GM23338 (cell line): Measurements from ENCODE around the gene C20orf204. TPM values are rescaled to one million over a fixed set of nuclear protein-coding genes. Genes with fewer than 3 reads are reported as not detected.

Source experiments
- ATAC-seq: fragments of 200-7000 bp; cut with Tn5 transposase; 3 replicates; pipeline ENCODE4 v1.9.1; 2020
- DNase-seq: peaks from one replicate; pipeline ENCODE4 v3.0.0-alpha.2; 2015; ENCODE audit warnings: low spot score
- H2AFZ ChIP-seq: fragments of 200-600 bp; sonication (generic); 2 replicates; pipeline ENCODE4 v1.8.0; 2016; ENCODE audit warnings: antibody characterized with exemption, mild to moderate bottlenecking, moderate library complexity
- H3F3A ChIP-seq: fragments of 200-600 bp; sonication (generic); replicated peaks from 2 replicates; pipeline ENCODE4 v1.8.0; 2017; ENCODE audit warnings: antibody characterized with exemption, mixed run types, low read depth
- H3K27ac ChIP-seq: fragments of 200-600 bp; sonication (generic); 2 replicates; pipeline ENCODE4 v1.6.1; 2016; ENCODE audit warnings: low read depth
- H3K27me3 ChIP-seq: fragments of 200-600 bp; sonication (generic); 2 replicates; pipeline ENCODE4 v1.8.0; 2016; ENCODE audit warnings: mild to moderate bottlenecking, mixed run types, moderate library complexity; ENCODE audit not compliant: insufficient read depth
- H3K36me3 ChIP-seq: fragments of 200-600 bp; sonication (generic); 2 replicates; pipeline ENCODE4 v1.8.0; 2016; ENCODE audit warnings: mild to moderate bottlenecking; ENCODE audit not compliant: insufficient read depth
- H3K4me1 ChIP-seq: fragments of 200-600 bp; sonication (generic); 2 replicates; pipeline ENCODE4 v1.8.0; 2016; ENCODE audit warnings: mild to moderate bottlenecking, moderate library complexity; ENCODE audit not compliant: insufficient read depth
- H3K4me2 ChIP-seq: fragments of 200-600 bp; sonication (generic); 2 replicates; pipeline ENCODE4 v1.7.1; 2017; ENCODE audit warnings: mixed run types
- H3K4me3 ChIP-seq: fragments of 200-600 bp; sonication (generic); 2 replicates; pipeline ENCODE4 v1.6.1; 2016; ENCODE audit warnings: mixed run types
- H3K79me2 ChIP-seq: fragments of 200-600 bp; sonication (generic); replicated peaks from 2 replicates; pipeline ENCODE4 v1.8.0; 2017; ENCODE audit warnings: mild to moderate bottlenecking; ENCODE audit not compliant: insufficient read depth
- H3K9me2 ChIP-seq: fragments of 200-600 bp; sonication (generic); 2 replicates; pipeline ENCODE4 v1.8.0; 2017; ENCODE audit not compliant: insufficient read depth
- H4K20me1 ChIP-seq: fragments of 200-600 bp; sonication (generic); replicated peaks from 2 replicates; pipeline ENCODE4 v1.8.0; 2017; ENCODE audit warnings: mild to moderate bottlenecking; ENCODE audit not compliant: insufficient read depth
- H3K27ac Mint-ChIP-seq: 2 replicates; pipeline ENCODE4 v1.8.0; 2020; ENCODE audit warnings: inconsistent platforms, mild to moderate bottlenecking, moderate library complexity, mixed read lengths
- H3K27me3 Mint-ChIP-seq: 3 replicates; pipeline ENCODE4 v1.8.0; 2022; ENCODE audit warnings: low read depth, mild to moderate bottlenecking, moderate library complexity, mixed read lengths, inconsistent platforms; ENCODE audit not compliant: insufficient read depth, poor library complexity
- H3K36me3 Mint-ChIP-seq: 3 replicates; pipeline ENCODE4 v1.8.0; 2021; ENCODE audit warnings: low read depth, mild to moderate bottlenecking, inconsistent platforms, moderate library complexity, mixed read lengths
- H3K4me1 Mint-ChIP-seq: 3 replicates; pipeline ENCODE4 v1.8.0; 2020; ENCODE audit warnings: mild to moderate bottlenecking, inconsistent platforms, mixed read lengths
- H3K4me3 Mint-ChIP-seq: 3 replicates; pipeline ENCODE4 v1.8.0; 2021; ENCODE audit warnings: moderate library complexity, mild to moderate bottlenecking, inconsistent platforms, mixed read lengths
- H3K9me3 Mint-ChIP-seq: 3 replicates; pipeline ENCODE4 v1.8.0; 2020; ENCODE audit warnings: moderate library complexity, mild to moderate bottlenecking, inconsistent platforms, mixed read lengths
- CREB1 ChIP-seq: fragments of 250-450 bp; sonication (Bioruptor Pico); IDR thresholded peaks from 2 replicates; pipeline ENCODE4 v1.5.0; 2020; ENCODE audit warnings: low read depth, mild to moderate bottlenecking, moderate library complexity
- EZH2 ChIP-seq: fragments of 200-600 bp; sonication (generic); IDR thresholded peaks from one replicate; pipeline ENCODE4 v1.8.0; 2017; ENCODE audit warnings: antibody characterized with exemption, mild to moderate bottlenecking, low read depth; ENCODE audit not compliant: unreplicated experiment
- EZH2phosphoT487 ChIP-seq: fragments of 200-600 bp; sonication (generic); IDR thresholded peaks from one replicate; pipeline ENCODE4 v1.8.1; 2018; ENCODE audit warnings: antibody characterized with exemption; ENCODE audit not compliant: unreplicated experiment
- JUNB ChIP-seq: IDR thresholded peaks from one replicate; pipeline ENCODE4 v1.6.1; 2016; ENCODE audit warnings: antibody characterized with exemption; ENCODE audit not compliant: unreplicated experiment
- NANOG ChIP-seq: IDR thresholded peaks from 2 replicates; pipeline ENCODE4 v1.6.1; 2016; ENCODE audit warnings: antibody characterized with exemption, borderline replicate concordance
- POLR2AphosphoS5 ChIP-seq: IDR thresholded peaks from 2 replicates; pipeline ENCODE4 v1.6.1; 2016; ENCODE audit warnings: antibody characterized with exemption, low read depth
- STAT1 ChIP-seq: IDR thresholded peaks from one replicate; pipeline ENCODE4 v1.6.1; 2016; ENCODE audit warnings: antibody characterized with exemption; ENCODE audit not compliant: unreplicated experiment
- ZNF114 ChIP-seq: fragments of 250-450 bp; sonication (Bioruptor Pico); IDR thresholded peaks from 2 replicates; pipeline ENCODE4 v1.5.0; 2020; ENCODE audit warnings: mild to moderate bottlenecking, moderate library complexity
- ZNF331 ChIP-seq: fragments of 250-450 bp; sonication (Bioruptor Pico); IDR thresholded peaks from 2 replicates; pipeline ENCODE4 v1.5.0; 2020; ENCODE audit warnings: low read depth, mild to moderate bottlenecking, moderate library complexity
- polyA plus RNA-seq: library from polyadenylated mRNA; unstranded; fragments of >200 nt; fragmentation: Nextera tagmentation; extraction: Ambion mirVana; gene quantifications from 2 replicates; pipeline ENCODE4 v1.2.1, GENCODE V29; 2016
- total RNA-seq: library from RNA; depleted of rRNA; stranded (reverse); fragments of >200 nt; shearing (Covaris generic); gene quantifications from 2 replicates; pipeline ENCODE4 v1.2.3, GENCODE V29; 2014
- TF ChIP-seq, protein P1 (sequence below): IDR thresholded peaks from 2 replicates; pipeline ENCODE4 v1.6.1; 2016; ENCODE audit warnings: antibody characterized with exemption
- TF ChIP-seq, protein P2 (sequence below), 2 experiments: fragments of 200-600 bp in 1 of 2; sonication (generic) in 1 of 2; conservative IDR thresholded peaks; 2 replicates each; pipeline versions ENCODE4 v1.5.1 to v1.6.1; 2016 to 2017; ENCODE audit warnings: antibody characterized with exemption in 2 of 2, low read depth in 2 of 2, mild to moderate bottlenecking in 2 of 2, moderate library complexity in 1 of 2
- TF ChIP-seq, protein P3 (sequence below): IDR thresholded peaks from one replicate; pipeline ENCODE4 v1.6.1; 2018; ENCODE audit warnings: antibody characterized with exemption; ENCODE audit not compliant: unreplicated experiment
- TF ChIP-seq, protein P4 (sequence below): fragments of 250-450 bp; sonication (Bioruptor Pico); IDR thresholded peaks from 2 replicates; pipeline ENCODE4 v1.5.0; 2020; ENCODE audit warnings: mild to moderate bottlenecking, moderate library complexity

The C20orf204 gene
- total and polyA plus RNA-seq, 2 experiments from 2014 or later: 0.73 to 0.82 TPM

DNA sequence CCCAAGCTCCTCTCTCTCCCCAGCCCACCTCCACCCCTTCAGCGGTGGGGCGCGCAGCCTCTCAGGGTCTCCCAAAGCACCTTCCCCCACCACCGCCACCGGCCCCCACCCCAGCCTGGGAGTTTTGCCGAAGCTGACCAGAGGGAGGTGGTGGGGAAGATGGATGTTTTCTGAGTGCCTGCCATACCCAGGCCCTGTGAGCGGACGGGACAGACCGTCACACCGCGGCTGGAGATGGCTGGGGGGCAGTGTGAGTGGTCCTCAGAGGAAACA is 5.7 kb downstream of the C20orf204 start:
- no peaks in the 10 kb centered on the region; the same call in 2 of the 3 replicates for H3K36me3 Mint-ChIP-seq
- Histone ChIP-seq H3K27me3 (peaks cover 91% of the 10 kb centered on the region), H3K27ac (no peak overlapping the region), H3K4me3 (peak overlapping the region; percentile 63), H3K79me2 (no peaks in the 10 kb centered on the region), H3F3A (peaks cover 10% of the 10 kb centered on the region; the same call in 1 of the 2 replicates), H4K20me1 (no peaks in the 10 kb centered on the region), H2AFZ (no peak overlapping the region), H3K4me1 (peaks cover 35% of the 10 kb centered on the region), H3K9me2 (no peaks in the 10 kb centered on the region), H3K4me2 (peak overlapping the region; percentile 88), H3K36me3 (no peaks in the 10 kb centered on the region)
- no peak overlapping the region for H3K27ac Mint-ChIP-seq
- ATAC-seq (no peak), DNase-seq (peak; percentile 29)
- H3K4me1 Mint-ChIP-seq: peaks cover 30% of the 10 kb centered on the region
- TF ChIP-seq, protein P1, sequence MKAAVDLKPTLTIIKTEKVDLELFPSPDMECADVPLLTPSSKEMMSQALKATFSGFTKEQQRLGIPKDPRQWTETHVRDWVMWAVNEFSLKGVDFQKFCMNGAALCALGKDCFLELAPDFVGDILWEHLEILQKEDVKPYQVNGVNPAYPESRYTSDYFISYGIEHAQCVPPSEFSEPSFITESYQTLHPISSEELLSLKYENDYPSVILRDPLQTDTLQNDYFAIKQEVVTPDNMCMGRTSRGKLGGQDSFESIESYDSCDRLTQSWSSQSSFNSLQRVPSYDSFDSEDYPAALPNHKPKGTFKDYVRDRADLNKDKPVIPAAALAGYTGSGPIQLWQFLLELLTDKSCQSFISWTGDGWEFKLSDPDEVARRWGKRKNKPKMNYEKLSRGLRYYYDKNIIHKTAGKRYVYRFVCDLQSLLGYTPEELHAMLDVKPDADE: no peak
- TF ChIP-seq JUNB: no peak
- TF ChIP-seq ZNF114 (CRISPR knock-in tag): no peak
- TF ChIP-seq, protein P2, sequence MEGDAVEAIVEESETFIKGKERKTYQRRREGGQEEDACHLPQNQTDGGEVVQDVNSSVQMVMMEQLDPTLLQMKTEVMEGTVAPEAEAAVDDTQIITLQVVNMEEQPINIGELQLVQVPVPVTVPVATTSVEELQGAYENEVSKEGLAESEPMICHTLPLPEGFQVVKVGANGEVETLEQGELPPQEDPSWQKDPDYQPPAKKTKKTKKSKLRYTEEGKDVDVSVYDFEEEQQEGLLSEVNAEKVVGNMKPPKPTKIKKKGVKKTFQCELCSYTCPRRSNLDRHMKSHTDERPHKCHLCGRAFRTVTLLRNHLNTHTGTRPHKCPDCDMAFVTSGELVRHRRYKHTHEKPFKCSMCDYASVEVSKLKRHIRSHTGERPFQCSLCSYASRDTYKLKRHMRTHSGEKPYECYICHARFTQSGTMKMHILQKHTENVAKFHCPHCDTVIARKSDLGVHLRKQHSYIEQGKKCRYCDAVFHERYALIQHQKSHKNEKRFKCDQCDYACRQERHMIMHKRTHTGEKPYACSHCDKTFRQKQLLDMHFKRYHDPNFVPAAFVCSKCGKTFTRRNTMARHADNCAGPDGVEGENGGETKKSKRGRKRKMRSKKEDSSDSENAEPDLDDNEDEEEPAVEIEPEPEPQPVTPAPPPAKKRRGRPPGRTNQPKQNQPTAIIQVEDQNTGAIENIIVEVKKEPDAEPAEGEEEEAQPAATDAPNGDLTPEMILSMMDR (conservative IDR thresholded peaks at IDR 0.05; ENCODE audit: low read depth in 2 of 2): no peak
- TF ChIP-seq CREB1: no peak
- no peak for TF ChIP-seq EZH2
- no peak for TF ChIP-seq EZH2phosphoT487
- TF ChIP-seq STAT1: no peak
- no peak for TF ChIP-seq NANOG
- no peak for TF ChIP-seq POLR2AphosphoS5
- no peak for TF ChIP-seq ZNF331 (CRISPR knock-in tag)
- TF ChIP-seq, protein P3, sequence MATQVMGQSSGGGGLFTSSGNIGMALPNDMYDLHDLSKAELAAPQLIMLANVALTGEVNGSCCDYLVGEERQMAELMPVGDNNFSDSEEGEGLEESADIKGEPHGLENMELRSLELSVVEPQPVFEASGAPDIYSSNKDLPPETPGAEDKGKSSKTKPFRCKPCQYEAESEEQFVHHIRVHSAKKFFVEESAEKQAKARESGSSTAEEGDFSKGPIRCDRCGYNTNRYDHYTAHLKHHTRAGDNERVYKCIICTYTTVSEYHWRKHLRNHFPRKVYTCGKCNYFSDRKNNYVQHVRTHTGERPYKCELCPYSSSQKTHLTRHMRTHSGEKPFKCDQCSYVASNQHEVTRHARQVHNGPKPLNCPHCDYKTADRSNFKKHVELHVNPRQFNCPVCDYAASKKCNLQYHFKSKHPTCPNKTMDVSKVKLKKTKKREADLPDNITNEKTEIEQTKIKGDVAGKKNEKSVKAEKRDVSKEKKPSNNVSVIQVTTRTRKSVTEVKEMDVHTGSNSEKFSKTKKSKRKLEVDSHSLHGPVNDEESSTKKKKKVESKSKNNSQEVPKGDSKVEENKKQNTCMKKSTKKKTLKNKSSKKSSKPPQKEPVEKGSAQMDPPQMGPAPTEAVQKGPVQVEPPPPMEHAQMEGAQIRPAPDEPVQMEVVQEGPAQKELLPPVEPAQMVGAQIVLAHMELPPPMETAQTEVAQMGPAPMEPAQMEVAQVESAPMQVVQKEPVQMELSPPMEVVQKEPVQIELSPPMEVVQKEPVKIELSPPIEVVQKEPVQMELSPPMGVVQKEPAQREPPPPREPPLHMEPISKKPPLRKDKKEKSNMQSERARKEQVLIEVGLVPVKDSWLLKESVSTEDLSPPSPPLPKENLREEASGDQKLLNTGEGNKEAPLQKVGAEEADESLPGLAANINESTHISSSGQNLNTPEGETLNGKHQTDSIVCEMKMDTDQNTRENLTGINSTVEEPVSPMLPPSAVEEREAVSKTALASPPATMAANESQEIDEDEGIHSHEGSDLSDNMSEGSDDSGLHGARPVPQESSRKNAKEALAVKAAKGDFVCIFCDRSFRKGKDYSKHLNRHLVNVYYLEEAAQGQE: no peak
- TF ChIP-seq, protein P4, sequence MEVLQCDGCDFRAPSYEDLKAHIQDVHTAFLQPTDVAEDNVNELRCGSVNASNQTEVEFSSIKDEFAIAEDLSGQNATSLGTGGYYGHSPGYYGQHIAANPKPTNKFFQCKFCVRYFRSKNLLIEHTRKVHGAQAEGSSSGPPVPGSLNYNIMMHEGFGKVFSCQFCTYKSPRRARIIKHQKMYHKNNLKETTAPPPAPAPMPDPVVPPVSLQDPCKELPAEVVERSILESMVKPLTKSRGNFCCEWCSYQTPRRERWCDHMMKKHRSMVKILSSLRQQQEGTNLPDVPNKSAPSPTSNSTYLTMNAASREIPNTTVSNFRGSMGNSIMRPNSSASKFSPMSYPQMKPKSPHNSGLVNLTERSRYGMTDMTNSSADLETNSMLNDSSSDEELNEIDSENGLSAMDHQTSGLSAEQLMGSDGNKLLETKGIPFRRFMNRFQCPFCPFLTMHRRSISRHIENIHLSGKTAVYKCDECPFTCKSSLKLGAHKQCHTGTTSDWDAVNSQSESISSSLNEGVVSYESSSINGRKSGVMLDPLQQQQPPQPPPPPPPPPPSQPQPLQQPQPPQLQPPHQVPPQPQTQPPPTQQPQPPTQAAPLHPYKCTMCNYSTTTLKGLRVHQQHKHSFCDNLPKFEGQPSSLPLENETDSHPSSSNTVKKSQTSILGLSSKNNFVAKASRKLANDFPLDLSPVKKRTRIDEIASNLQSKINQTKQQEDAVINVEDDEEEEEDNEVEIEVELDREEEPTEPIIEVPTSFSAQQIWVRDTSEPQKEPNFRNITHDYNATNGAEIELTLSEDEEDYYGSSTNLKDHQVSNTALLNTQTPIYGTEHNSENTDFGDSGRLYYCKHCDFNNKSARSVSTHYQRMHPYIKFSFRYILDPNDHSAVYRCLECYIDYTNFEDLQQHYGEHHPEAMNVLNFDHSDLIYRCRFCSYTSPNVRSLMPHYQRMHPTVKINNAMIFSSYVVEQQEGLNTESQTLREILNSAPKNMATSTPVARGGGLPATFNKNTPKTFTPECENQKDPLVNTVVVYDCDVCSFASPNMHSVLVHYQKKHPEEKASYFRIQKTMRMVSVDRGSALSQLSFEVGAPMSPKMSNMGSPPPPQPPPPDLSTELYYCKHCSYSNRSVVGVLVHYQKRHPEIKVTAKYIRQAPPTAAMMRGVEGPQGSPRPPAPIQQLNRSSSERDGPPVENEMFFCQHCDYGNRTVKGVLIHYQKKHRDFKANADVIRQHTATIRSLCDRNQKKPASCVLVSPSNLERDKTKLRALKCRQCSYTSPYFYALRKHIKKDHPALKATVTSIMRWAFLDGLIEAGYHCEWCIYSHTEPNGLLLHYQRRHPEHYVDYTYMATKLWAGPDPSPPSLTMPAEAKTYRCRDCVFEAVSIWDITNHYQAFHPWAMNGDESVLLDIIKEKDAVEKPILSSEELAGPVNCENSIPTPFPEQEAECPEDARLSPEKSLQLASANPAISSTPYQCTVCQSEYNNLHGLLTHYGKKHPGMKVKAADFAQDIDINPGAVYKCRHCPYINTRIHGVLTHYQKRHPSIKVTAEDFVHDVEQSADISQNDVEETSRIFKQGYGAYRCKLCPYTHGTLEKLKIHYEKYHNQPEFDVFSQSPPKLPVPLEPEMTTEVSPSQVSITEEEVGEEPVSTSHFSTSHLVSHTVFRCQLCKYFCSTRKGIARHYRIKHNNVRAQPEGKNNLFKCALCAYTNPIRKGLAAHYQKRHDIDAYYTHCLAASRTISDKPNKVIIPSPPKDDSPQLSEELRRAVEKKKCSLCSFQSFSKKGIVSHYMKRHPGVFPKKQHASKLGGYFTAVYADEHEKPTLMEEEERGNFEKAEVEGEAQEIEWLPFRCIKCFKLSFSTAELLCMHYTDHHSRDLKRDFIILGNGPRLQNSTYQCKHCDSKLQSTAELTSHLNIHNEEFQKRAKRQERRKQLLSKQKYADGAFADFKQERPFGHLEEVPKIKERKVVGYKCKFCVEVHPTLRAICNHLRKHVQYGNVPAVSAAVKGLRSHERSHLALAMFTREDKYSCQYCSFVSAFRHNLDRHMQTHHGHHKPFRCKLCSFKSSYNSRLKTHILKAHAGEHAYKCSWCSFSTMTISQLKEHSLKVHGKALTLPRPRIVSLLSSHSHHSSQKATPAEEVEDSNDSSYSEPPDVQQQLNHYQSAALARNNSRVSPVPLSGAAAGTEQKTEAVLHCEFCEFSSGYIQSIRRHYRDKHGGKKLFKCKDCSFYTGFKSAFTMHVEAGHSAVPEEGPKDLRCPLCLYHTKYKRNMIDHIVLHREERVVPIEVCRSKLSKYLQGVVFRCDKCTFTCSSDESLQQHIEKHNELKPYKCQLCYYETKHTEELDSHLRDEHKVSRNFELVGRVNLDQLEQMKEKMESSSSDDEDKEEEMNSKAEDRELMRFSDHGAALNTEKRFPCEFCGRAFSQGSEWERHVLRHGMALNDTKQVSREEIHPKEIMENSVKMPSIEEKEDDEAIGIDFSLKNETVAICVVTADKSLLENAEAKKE: no peak
- H3K4me3 Mint-ChIP-seq: peak overlapping the region; percentile 64
- no peaks in the 10 kb centered on the region for H3K9me3 Mint-ChIP-seq
- peaks cover 72% of the 10 kb centered on the region for H3K27me3 Mint-ChIP-seq
